H1 (cell line): ENCODE measurements around the gene RREB1.

Experiments
- BACH1 ChIP-seq: IDR thresholded peaks from 2 replicates; pipeline ENCODE4 v1.6.1; 2012; ENCODE audit warnings: low read length, improper control_type of control experiment
- BCL11A ChIP-seq, 2 experiments: IDR thresholded peaks; one replicate each; pipeline ENCODE4 v1.6.1; 2011; ENCODE audit warnings: low read depth in 2 of 2, low read length in 2 of 2, mild to moderate bottlenecking in 2 of 2
- CEBPB ChIP-seq: IDR thresholded peaks from 2 replicates; pipeline ENCODE4 v1.6.1; 2012; ENCODE audit warnings: low read depth, low read length
- EZH2 ChIP-seq: fragments of 200-600 bp; sonication (generic); IDR thresholded peaks from 2 replicates; pipeline ENCODE4 v1.7.1; 2012; ENCODE audit warnings: low read depth, mild to moderate bottlenecking, moderate library complexity, low read length, inconsistent platforms; ENCODE audit not compliant: severe bottlenecking
- HDAC2 ChIP-seq, 2 experiments: fragments of 300-600 bp in 1 of 2; sonication (generic) in 1 of 2; IDR thresholded peaks; 2 replicates each; pipeline ENCODE4 v1.6.1; 2011 to 2012; ENCODE audit warnings: low read depth in 2 of 2, low read length in 2 of 2, mild to moderate bottlenecking in 2 of 2, moderate library complexity in 2 of 2, borderline replicate concordance in 1 of 2, inconsistent platforms in 1 of 2
- JUND ChIP-seq: IDR thresholded peaks from 2 replicates; pipeline ENCODE4 v1.6.1; 2011; ENCODE audit warnings: mild to moderate bottlenecking, improper control_type of control experiment, low read length
- POLR2A ChIP-seq, 2 experiments: IDR thresholded peaks; 1 replicate in 1 of 2; 2 replicates in 1 of 2; pipeline ENCODE4 v1.6.1; 2011; ENCODE audit warnings: low read depth in 2 of 2, low read length in 2 of 2, mild to moderate bottlenecking in 2 of 2; ENCODE audit errors: control extremely low read depth in 1 of 2
- POLR2AphosphoS5 ChIP-seq: IDR thresholded peaks from 2 replicates; pipeline ENCODE4 v1.6.1; 2011; ENCODE audit warnings: low read depth, low read length
- RFX5 ChIP-seq: IDR thresholded peaks from 2 replicates; pipeline ENCODE4 v1.6.1; 2011; ENCODE audit warnings: low read depth, low read length, improper control_type of control experiment, borderline replicate concordance
- SUZ12 ChIP-seq: fragments of 200-600 bp; sonication (generic); IDR thresholded peaks from 2 replicates; pipeline ENCODE4 v1.6.1; 2012; ENCODE audit warnings: mild to moderate bottlenecking, inconsistent platforms, low read length, moderate library complexity, mixed read lengths
- TAF1 ChIP-seq: IDR thresholded peaks from 2 replicates; pipeline ENCODE4 v1.6.1; 2011; ENCODE audit warnings: mild to moderate bottlenecking, low read depth, low read length
- TF ChIP-seq, protein P1 (sequence below), 3 experiments: IDR thresholded peaks; 1 replicate in 2 of 3; 2 replicates in 1 of 3; pipeline versions ENCODE4 v1.5.1 to v1.6.1; 2011; ENCODE audit warnings: low read length in 3 of 3, mild to moderate bottlenecking in 3 of 3, inconsistent platforms in 2 of 3, low read depth in 1 of 3, moderate library complexity in 1 of 3; ENCODE audit not compliant: insufficient read depth in 1 of 3; ENCODE audit errors: control extremely low read depth in 1 of 3

DNA sequence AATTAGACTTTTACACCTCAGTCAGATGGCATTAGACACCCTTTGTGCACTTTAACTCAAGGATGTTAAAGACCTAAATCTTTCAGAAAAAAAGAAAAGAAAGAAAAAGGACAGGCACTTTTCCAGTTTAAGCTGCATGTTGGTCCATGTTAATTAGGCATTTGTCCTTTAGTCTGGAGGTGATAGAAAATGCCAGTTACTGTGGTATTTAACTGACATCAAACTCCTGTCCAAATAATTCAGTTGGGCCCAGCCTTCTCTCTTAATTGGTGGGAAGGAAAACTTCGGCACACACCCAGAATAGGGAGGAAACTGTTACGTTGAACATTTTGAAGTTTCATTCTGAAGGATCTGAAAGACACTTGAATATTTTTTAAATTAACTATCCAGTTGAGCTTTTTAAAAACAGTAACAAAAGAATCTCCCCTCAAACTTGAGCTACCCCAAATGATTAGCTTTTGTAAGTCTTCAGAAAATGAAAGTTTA, 30.3 kb downstream of the RREB1 start:
- TF ChIP-seq EZH2 (no peak), POLR2A (IDR thresholded peaks at IDR 0.05; ENCODE audit: control extremely low read depth in 1 of 2, low read depth in 2 of 2, low read length in 2 of 2) (no peak), TAF1 (no peak), JUND (no peak), CEBPB (no peak), HDAC2 (IDR thresholded peaks at IDR 0.05; ENCODE audit: borderline replicate concordance in 1 of 2, low read depth in 2 of 2, low read length in 2 of 2) (no peak), RFX5 (no peak), POLR2AphosphoS5 (no peak), BACH1 (no peak), SUZ12 (no peak), BCL11A (IDR thresholded peaks at IDR 0.05; ENCODE audit: low read depth in 2 of 2, low read length in 2 of 2) (no peak)
- TF ChIP-seq, protein P1, sequence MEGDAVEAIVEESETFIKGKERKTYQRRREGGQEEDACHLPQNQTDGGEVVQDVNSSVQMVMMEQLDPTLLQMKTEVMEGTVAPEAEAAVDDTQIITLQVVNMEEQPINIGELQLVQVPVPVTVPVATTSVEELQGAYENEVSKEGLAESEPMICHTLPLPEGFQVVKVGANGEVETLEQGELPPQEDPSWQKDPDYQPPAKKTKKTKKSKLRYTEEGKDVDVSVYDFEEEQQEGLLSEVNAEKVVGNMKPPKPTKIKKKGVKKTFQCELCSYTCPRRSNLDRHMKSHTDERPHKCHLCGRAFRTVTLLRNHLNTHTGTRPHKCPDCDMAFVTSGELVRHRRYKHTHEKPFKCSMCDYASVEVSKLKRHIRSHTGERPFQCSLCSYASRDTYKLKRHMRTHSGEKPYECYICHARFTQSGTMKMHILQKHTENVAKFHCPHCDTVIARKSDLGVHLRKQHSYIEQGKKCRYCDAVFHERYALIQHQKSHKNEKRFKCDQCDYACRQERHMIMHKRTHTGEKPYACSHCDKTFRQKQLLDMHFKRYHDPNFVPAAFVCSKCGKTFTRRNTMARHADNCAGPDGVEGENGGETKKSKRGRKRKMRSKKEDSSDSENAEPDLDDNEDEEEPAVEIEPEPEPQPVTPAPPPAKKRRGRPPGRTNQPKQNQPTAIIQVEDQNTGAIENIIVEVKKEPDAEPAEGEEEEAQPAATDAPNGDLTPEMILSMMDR (IDR thresholded peaks at IDR 0.05; ENCODE audit: control extremely low read depth in 1 of 3, insufficient read depth in 1 of 3, low read depth in 1 of 3, low read length in 3 of 3), result no peak
